Neuronal stem cell (in vitro differentiated cells): Measurements from ENCODE around the gene POLR3H.

Experiments
- DNase-seq: peaks from one replicate; pipeline ENCODE4 v3.0.0-alpha.2; 2013; ENCODE audit warnings: low spot score
- H2AFZ ChIP-seq: one replicate; pipeline ENCODE4 v1.6.1; 2013; ENCODE audit warnings: mild to moderate bottlenecking, low read length, inconsistent platforms
- H2AK5ac ChIP-seq: 2 replicates; pipeline ENCODE4 v1.6.1; 2013; ENCODE audit warnings: low read depth, mild to moderate bottlenecking, inconsistent platforms, low read length, moderate library complexity, mixed read lengths
- H2BK120ac ChIP-seq: 2 replicates; pipeline ENCODE4 v1.6.1; 2013; ENCODE audit warnings: low read depth, mild to moderate bottlenecking, inconsistent platforms, low read length, moderate library complexity, mixed read lengths
- H2BK12ac ChIP-seq: one replicate; pipeline ENCODE4 v1.6.1; 2013; ENCODE audit warnings: low read length, inconsistent platforms
- H2BK15ac ChIP-seq: 2 replicates; pipeline ENCODE4 v1.6.1; 2013; ENCODE audit warnings: mild to moderate bottlenecking, low read length, inconsistent platforms, mixed read lengths
- H2BK5ac ChIP-seq: one replicate; pipeline ENCODE4 v1.6.1; 2013; ENCODE audit warnings: inconsistent platforms, mild to moderate bottlenecking, low read length, moderate library complexity
- H3K14ac ChIP-seq: one replicate; pipeline ENCODE4 v1.6.1; 2013; ENCODE audit warnings: low read length, inconsistent platforms
- H3K18ac ChIP-seq: 2 replicates; pipeline ENCODE4 v1.6.1; 2013; ENCODE audit warnings: low read length, inconsistent platforms
- H3K23ac ChIP-seq: 2 replicates; pipeline ENCODE4 v1.6.1; 2013; ENCODE audit warnings: low read depth, mild to moderate bottlenecking, mixed read lengths, low read length, inconsistent platforms; ENCODE audit not compliant: poor library complexity
- H3K27ac ChIP-seq: replicated peaks from 3 replicates; pipeline ENCODE4 v1.5.1; 2013; ENCODE audit warnings: low read length, inconsistent platforms
- H3K27me3 ChIP-seq, 3 experiments: 2 replicates each; pipeline ENCODE4 v1.6.1; 2013; ENCODE audit warnings: low read length in 3 of 3, mild to moderate bottlenecking in 2 of 3, inconsistent platforms in 1 of 3, low read depth in 1 of 3, mixed read lengths in 1 of 3, moderate library complexity in 1 of 3; ENCODE audit not compliant: control insufficient read depth in 3 of 3, insufficient read depth in 3 of 3
- H3K36me3 ChIP-seq, 2 donors: replicated peaks in 1 of 2; 2 replicates each; pipeline ENCODE4 v1.6.1; 2013; ENCODE audit warnings: low read length in 2 of 2; ENCODE audit not compliant: control insufficient read depth in 2 of 2, insufficient read depth in 2 of 2
- H3K4ac ChIP-seq: 2 replicates; pipeline ENCODE4 v1.6.1; 2013; ENCODE audit warnings: inconsistent platforms, mild to moderate bottlenecking, low read length, moderate library complexity
- H3K4me1 ChIP-seq, 2 donors: 1 replicate in 1 of 2; 2 replicates in 1 of 2; pipeline ENCODE4 v1.6.1; 2013; ENCODE audit warnings: low read length in 2 of 2, low read depth in 1 of 2; ENCODE audit not compliant: control insufficient read depth in 2 of 2, insufficient read depth in 1 of 2
- H3K4me2 ChIP-seq: one replicate; pipeline ENCODE4 v1.6.1; 2013; ENCODE audit warnings: mild to moderate bottlenecking, low read length, inconsistent platforms; ENCODE audit not compliant: insufficient read depth, poor library complexity, severe bottlenecking
- H3K4me3 ChIP-seq, 2 donors: 2 replicates each; pipeline ENCODE4 v1.5.1; 2013; ENCODE audit warnings: low read length in 2 of 2, mild to moderate bottlenecking in 2 of 2, inconsistent platforms in 1 of 2, moderate library complexity in 1 of 2
- H3K79me1 ChIP-seq: one replicate; pipeline ENCODE4 v1.6.1; 2013; ENCODE audit warnings: low read depth, mild to moderate bottlenecking, inconsistent platforms, low read length, moderate library complexity
- H3K9ac ChIP-seq: one replicate; pipeline ENCODE4 v1.6.1; 2013; ENCODE audit warnings: mild to moderate bottlenecking, low read depth, low read length, inconsistent platforms; ENCODE audit not compliant: poor library complexity
- H3K9me3 ChIP-seq, 2 donors: replicated peaks in 1 of 2; 2 replicates each; pipeline versions ENCODE3 to v1.6.1; 2013; ENCODE audit warnings: low read length in 2 of 2, mild to moderate bottlenecking in 2 of 2, inconsistent platforms in 1 of 2, low read depth in 1 of 2, mixed read lengths in 1 of 2, moderate library complexity in 1 of 2; ENCODE audit not compliant: control insufficient read depth in 2 of 2, insufficient read depth in 1 of 2
- H4K8ac ChIP-seq: one replicate; pipeline ENCODE4 v1.6.1; 2013; ENCODE audit warnings: low read depth, mild to moderate bottlenecking, inconsistent platforms, low read length, moderate library complexity
- H4K91ac ChIP-seq: one replicate; pipeline ENCODE4 v1.6.1; 2013; ENCODE audit warnings: low read length, low read depth, mild to moderate bottlenecking, inconsistent platforms; ENCODE audit not compliant: poor library complexity
- WGBS, 2 donors: extraction: QIAGEN DNeasy Blood & Tissue Kit; methylation state at CpG; one replicate each; pipeline ENCODE4 v1.1.7; 2013; ENCODE audit warnings: missing lambda C conversion rate in 2 of 2, mixed read lengths in 1 of 2; ENCODE audit not compliant: insufficient read length in 2 of 2, insufficient replicate concordance in 1 of 2; ENCODE audit errors: extremely low coverage in 2 of 2; 5-methylcytosine and 5-hydroxymethylcytosine counted together

The POLR3H gene

DNA sequence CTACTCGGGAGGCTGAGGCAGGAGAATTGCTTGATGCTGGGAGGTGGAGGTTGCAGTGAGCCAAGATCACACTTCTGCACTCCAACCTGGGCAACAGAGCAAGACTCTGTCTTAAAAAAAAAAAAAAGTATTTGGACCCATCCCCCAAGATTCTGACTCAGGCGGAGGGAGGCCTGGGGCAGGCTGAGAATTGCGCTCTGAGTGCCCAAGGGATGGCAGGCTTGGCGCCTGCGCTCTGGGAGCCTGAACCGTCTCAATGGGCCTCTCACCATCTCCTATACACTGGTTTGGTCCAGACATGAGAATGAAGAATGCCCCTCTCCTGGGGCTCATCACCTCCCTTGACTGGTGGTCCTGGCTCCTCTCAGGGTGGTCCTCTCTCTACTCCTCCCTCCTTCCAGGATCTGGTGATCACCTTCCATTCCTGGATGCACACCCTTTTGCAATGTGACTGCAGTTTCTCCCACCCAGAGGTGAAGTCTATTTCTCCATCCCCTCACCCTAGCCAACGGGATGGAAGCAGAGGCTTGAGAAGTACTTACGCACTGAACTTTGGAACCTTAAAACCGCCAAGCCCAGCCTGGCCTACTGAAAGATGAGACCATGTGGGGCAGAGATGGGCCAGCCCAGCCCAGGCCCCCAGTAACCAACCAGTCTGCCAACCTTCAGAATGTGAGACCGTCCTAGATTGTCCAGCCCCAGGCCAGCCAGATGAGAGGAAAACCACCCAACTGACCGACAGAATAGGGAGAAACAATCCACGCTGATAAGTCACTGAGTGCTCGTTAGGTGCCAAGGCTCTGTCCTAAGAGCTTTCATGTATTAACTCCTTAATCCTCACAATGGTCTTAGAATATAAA, 4.9 kb downstream of the POLR3H start:
- Histone ChIP-seq H3K27ac (no peak overlapping the region), H3K9me3 (no peaks in the 10 kb centered on the region), H3K79me1 (peaks cover 10% of the 10 kb centered on the region), H3K4me2 (no peak overlapping the region), H2AFZ (no peak overlapping the region), H2AK5ac (no peak overlapping the region), H2BK120ac (no peak overlapping the region), H2BK15ac (no peak overlapping the region), H4K91ac (no peak overlapping the region), H3K14ac (no peak overlapping the region), H3K4me3 (no peak overlapping the region), H2BK12ac (no peak overlapping the region), H3K23ac (no peak overlapping the region), H3K36me3 (peaks cover 19 to 46% of the 10 kb centered on the region in 2 donors), H2BK5ac (no peak overlapping the region), H3K4ac (no peak overlapping the region), H4K8ac (no peak overlapping the region), H3K4me1 (peaks cover 3 to 7% of the 10 kb centered on the region in 2 donors), H3K18ac (no peak overlapping the region), H3K9ac (no peak overlapping the region), H3K27me3 (no peaks in the 10 kb centered on the region)
- no peak for DNase-seq
- WGBS, 2 donors = no CpG with 5 or more reads among the region's 13 CpGs

- no peak overlapping the region for H2BK12ac ChIP-seq
- H4K91ac ChIP-seq = no peak overlapping the region
- H3K9ac ChIP-seq = no peak overlapping the region
- no peak overlapping the region for H3K4ac ChIP-seq
- H3K4me2 ChIP-seq = no peak overlapping the region
- H4K8ac ChIP-seq = no peak overlapping the region
- no peak overlapping the region for H3K18ac ChIP-seq
- no peak overlapping the region for H2AK5ac ChIP-seq
- WGBS, 2 donors = no CpG with 5 or more reads among the region's 8 CpGs
- no peaks in the 10 kb centered on the region for H3K9me3 ChIP-seq
- no peak overlapping the region for H2BK5ac ChIP-seq
- no peak overlapping the region for H2BK120ac ChIP-seq
- H2AFZ ChIP-seq = no peak overlapping the region
- H2BK15ac ChIP-seq = no peak overlapping the region
- peaks cover 3 to 7% of the 10 kb centered on the region in 2 donors for H3K4me1 ChIP-seq
- H3K14ac ChIP-seq = no peak overlapping the region
- H3K23ac ChIP-seq = no peak overlapping the region
- no peak overlapping the region for H3K4me3 ChIP-seq
- peaks cover 21 to 52% of the 10 kb centered on the region in 2 donors for H3K36me3 ChIP-seq
- H3K27ac ChIP-seq = no peak overlapping the region
- H3K79me1 ChIP-seq = peaks cover 6% of the 10 kb centered on the region
- no peak for DNase-seq
- no peaks in the 10 kb centered on the region for H3K27me3 ChIP-seq
Observed at GRCh38 chr22:41538583-41538982, 5.7 kb downstream of the POLR3H start.

DNA sequence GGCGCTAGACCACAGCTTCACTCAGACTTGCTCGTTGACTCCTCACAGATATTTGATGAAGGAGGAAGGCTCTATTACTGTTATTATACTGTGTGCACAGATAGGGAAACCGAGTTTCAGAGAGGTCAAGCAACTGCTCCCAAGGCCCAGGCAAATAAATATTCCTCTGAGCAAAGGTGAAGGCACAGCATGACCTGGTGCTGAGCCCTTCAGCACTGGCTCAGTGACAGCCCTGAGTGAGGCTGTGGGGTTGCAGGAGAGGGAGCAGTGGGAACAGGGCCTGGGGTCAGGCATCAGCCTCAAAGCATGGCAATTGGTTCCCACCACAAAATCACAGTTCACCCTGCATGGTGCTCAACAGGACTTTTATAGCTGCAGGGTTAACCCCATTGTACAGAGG, 7.1 kb downstream of the POLR3H start:
- peaks cover 24 to 61% of the 10 kb centered on the region in 2 donors for H3K36me3 ChIP-seq
- H4K8ac ChIP-seq = no peak overlapping the region
- no peak overlapping the region for H3K4ac ChIP-seq
- H2BK120ac ChIP-seq = no peak overlapping the region
- no peak overlapping the region for H2BK15ac ChIP-seq
- H3K4me1 ChIP-seq = peaks cover 0 to 1% of the 10 kb centered on the region in 2 donors
- H3K23ac ChIP-seq = no peak overlapping the region
- H3K4me3 ChIP-seq = no peak overlapping the region
- H3K9ac ChIP-seq = no peak overlapping the region
- H3K14ac ChIP-seq = no peak overlapping the region
- H3K9me3 ChIP-seq = no peaks in the 10 kb centered on the region
- peaks cover 9% of the 10 kb centered on the region for H3K79me1 ChIP-seq
- H3K4me2 ChIP-seq = no peak overlapping the region
- no peak for DNase-seq
- H2AK5ac ChIP-seq = no peak overlapping the region
- H3K18ac ChIP-seq = no peak overlapping the region
- no peak overlapping the region for H3K27ac ChIP-seq
- WGBS, 2 donors = no CpG with 5 or more reads among the region's 3 CpGs
- H2BK5ac ChIP-seq = no peak overlapping the region
- H4K91ac ChIP-seq = no peak overlapping the region
- H3K27me3 ChIP-seq = no peaks in the 10 kb centered on the region
- H2BK12ac ChIP-seq = no peak overlapping the region
- H2AFZ ChIP-seq = no peak overlapping the region

DNA sequence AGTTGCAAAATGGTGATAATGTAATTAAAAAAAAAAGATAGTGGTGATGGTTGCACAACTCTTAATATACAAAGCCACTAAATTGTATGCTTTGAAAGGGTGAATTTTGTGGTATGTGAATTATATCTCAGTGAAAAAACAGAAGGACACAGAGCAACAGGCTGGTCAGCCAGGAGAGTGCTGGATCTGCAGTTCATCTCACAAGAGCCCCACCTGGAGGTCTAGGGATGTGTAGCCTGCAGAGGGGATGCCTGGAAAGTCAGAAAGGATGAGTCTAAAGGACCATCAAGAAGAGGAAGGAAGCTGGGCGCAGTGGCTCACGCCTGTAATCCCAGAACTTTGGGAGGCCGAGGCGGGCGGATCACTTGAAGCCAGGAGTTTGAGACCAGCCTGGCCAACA, 9.0 kb downstream of the POLR3H start:
- Histone ChIP-seq H3K27ac (no peak overlapping the region), H2BK5ac (no peak overlapping the region), H3K4me1 (peaks cover 0 to 1% of the 10 kb centered on the region in 2 donors), H4K91ac (no peak overlapping the region), H2AK5ac (no peak overlapping the region), H3K14ac (no peak overlapping the region), H3K4ac (no peak overlapping the region), H3K9me3 (no peaks in the 10 kb centered on the region), H2AFZ (no peak overlapping the region), H3K79me1 (peaks cover 11% of the 10 kb centered on the region), H2BK15ac (no peak overlapping the region), H2BK120ac (no peak overlapping the region), H3K9ac (no peak overlapping the region), H3K23ac (no peak overlapping the region), H2BK12ac (no peak overlapping the region), H3K4me2 (no peak overlapping the region), H3K36me3 (peaks cover 37 to 66% of the 10 kb centered on the region in 2 donors), H3K18ac (no peak overlapping the region), H4K8ac (no peak overlapping the region), H3K27me3 (no peaks in the 10 kb centered on the region), H3K4me3 (no peak overlapping the region)
- DNase-seq = no peak
- WGBS, 2 donors = no CpG with 5 or more reads among the region's 5 CpGs
